ENCODE data around the gene CASK. TPM values are rescaled to one million over a fixed set of nuclear protein-coding genes. Genes with fewer than 3 reads are reported as not detected.

Gene CASK
- total and polyA plus RNA-seq, 9 of the 15 experiments (the other 6 are each of a cell fraction or from before 2014, with no cell fraction given), result 1.3 to 7.4 (median 5.2) TPM

DNA sequence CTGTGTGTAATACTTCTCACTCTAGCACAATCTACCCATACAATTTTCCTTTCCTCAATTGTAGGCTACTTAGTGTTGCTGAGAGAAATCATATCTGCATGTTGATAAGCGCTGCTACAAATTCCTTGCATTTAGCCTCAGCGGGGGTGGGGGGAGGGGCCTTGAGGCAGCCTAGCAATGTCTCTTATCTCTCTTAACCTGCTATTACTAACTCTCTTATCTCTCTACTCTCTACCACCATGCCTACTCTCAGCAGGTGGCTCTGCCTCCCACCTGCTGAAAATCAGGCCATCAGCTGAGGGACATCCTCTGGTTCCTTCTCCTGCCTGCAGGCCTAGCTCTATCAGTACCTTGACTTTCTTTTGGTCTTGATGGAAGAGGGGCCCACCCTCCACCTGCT, 100.5 kb downstream of the CASK start:
- CTCF ChIA-PET (ENCODE audit: low intra/inter-chr PET ratio), result no interaction called here
- H3K4me2 ChIP-seq (ENCODE audit: insufficient read depth, low read length), result no peak overlapping the region
- TF ChIP-seq ZNF143 (CRISPR knock-in tag; IDR thresholded peaks at IDR 0.05) (no peak), SOX6 (IDR thresholded peaks at IDR 0.05) (peak; percentile 33; the same call in 1 of the 2 replicates), TRIM24 (IDR thresholded peaks at IDR 0.05) (peak; percentile 21 to 63; a peak in 2 of 4 replicates), CCAR2 (IDR thresholded peaks at IDR 0.05; ENCODE audit: low read depth, low read length) (no peak), FOXK2 (conservative IDR thresholded peaks at IDR 0.05 in 1 of 2, IDR thresholded peaks at IDR 0.05 in 1 of 2; ENCODE audit: low read depth in 2 of 2) (no peak), NELFE (IDR thresholded peaks at IDR 0.05; ENCODE audit: insufficient read depth, insufficient read length) (no peak), SMAD4 (CRISPR knock-in tag; conservative IDR thresholded peaks at IDR 0.05) (no peak), ARID1B (IDR thresholded peaks at IDR 0.05) (peak; percentile 65), ZNF76 (CRISPR knock-in tag; IDR thresholded peaks at IDR 0.05; ENCODE audit: borderline replicate concordance) (no peak), EP300 (IDR thresholded peaks at IDR 0.05; ENCODE audit: low read length) (peak; percentile 11; the same call in 1 of the 2 replicates), NR2C1 (IDR thresholded peaks at IDR 0.05) (no peak), NR2C1 (tag; IDR thresholded peaks at IDR 0.05) (no peak), NCOA4 (IDR thresholded peaks at IDR 0.05; ENCODE audit: partially characterized antibody) (no peak), CBFA2T3 (IDR thresholded peaks at IDR 0.05) (peak; percentile 84), NFIC (IDR thresholded peaks at IDR 0.05) (no peak), ZNF165 (CRISPR knock-in tag; IDR thresholded peaks at IDR 0.05; ENCODE audit: borderline replicate concordance) (no peak), KLF16 (IDR thresholded peaks at IDR 0.05) (peak; percentile 77)
- TF ChIP-seq, protein P1, sequence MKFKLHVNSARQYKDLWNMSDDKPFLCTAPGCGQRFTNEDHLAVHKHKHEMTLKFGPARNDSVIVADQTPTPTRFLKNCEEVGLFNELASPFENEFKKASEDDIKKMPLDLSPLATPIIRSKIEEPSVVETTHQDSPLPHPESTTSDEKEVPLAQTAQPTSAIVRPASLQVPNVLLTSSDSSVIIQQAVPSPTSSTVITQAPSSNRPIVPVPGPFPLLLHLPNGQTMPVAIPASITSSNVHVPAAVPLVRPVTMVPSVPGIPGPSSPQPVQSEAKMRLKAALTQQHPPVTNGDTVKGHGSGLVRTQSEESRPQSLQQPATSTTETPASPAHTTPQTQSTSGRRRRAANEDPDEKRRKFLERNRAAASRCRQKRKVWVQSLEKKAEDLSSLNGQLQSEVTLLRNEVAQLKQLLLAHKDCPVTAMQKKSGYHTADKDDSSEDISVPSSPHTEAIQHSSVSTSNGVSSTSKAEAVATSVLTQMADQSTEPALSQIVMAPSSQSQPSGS (CRISPR knock-in tag; IDR thresholded peaks at IDR 0.05), result no peak
- TF ChIP-seq, protein P2, sequence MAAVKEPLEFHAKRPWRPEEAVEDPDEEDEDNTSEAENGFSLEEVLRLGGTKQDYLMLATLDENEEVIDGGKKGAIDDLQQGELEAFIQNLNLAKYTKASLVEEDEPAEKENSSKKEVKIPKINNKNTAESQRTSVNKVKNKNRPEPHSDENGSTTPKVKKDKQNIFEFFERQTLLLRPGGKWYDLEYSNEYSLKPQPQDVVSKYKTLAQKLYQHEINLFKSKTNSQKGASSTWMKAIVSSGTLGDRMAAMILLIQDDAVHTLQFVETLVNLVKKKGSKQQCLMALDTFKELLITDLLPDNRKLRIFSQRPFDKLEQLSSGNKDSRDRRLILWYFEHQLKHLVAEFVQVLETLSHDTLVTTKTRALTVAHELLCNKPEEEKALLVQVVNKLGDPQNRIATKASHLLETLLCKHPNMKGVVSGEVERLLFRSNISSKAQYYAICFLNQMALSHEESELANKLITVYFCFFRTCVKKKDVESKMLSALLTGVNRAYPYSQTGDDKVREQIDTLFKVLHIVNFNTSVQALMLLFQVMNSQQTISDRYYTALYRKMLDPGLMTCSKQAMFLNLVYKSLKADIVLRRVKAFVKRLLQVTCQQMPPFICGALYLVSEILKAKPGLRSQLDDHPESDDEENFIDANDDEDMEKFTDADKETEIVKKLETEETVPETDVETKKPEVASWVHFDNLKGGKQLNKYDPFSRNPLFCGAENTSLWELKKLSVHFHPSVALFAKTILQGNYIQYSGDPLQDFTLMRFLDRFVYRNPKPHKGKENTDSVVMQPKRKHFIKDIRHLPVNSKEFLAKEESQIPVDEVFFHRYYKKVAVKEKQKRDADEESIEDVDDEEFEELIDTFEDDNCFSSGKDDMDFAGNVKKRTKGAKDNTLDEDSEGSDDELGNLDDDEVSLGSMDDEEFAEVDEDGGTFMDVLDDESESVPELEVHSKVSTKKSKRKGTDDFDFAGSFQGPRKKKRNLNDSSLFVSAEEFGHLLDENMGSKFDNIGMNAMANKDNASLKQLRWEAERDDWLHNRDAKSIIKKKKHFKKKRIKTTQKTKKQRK (IDR thresholded peaks at IDR 0.05; ENCODE audit: borderline replicate concordance, low read depth, low read length), result no peak
- TF ChIP-seq, protein P3, sequence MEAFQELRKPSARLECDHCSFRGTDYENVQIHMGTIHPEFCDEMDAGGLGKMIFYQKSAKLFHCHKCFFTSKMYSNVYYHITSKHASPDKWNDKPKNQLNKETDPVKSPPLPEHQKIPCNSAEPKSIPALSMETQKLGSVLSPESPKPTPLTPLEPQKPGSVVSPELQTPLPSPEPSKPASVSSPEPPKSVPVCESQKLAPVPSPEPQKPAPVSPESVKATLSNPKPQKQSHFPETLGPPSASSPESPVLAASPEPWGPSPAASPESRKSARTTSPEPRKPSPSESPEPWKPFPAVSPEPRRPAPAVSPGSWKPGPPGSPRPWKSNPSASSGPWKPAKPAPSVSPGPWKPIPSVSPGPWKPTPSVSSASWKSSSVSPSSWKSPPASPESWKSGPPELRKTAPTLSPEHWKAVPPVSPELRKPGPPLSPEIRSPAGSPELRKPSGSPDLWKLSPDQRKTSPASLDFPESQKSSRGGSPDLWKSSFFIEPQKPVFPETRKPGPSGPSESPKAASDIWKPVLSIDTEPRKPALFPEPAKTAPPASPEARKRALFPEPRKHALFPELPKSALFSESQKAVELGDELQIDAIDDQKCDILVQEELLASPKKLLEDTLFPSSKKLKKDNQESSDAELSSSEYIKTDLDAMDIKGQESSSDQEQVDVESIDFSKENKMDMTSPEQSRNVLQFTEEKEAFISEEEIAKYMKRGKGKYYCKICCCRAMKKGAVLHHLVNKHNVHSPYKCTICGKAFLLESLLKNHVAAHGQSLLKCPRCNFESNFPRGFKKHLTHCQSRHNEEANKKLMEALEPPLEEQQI (IDR thresholded peaks at IDR 0.05), result no peak

More for the DNA sequence above, 100.5 kb downstream of the CASK start:
- in situ Hi-C loops (cut with MboI), result no loop called here
- no TSS peak for BruUV-seq (replicated peaks)
- FAIRE-seq, result no peak
- WGBS (ENCODE audit: insufficient coverage, low coverage, missing lambda C conversion rate), result 0% methylated on average over 2 of the region's 2 CpGs
- Histone ChIP-seq H3K79me2 (ENCODE audit: control insufficient read depth, insufficient read depth, low read length) (no peaks in the 10 kb centered on the region), H3K9me3 (replicated peaks; ENCODE audit: control insufficient read depth, insufficient read depth, low read depth, low read length) (no peaks in the 10 kb centered on the region), H3K27ac (ENCODE audit: extremely low read depth, low read depth, low read length) (no peak overlapping the region), H3K4me3 (no peak overlapping the region), H3K36me3 (ENCODE audit: control insufficient read depth, insufficient read depth, low read length) (no peaks in the 10 kb centered on the region), H2AFZ (ENCODE audit: low read depth, low read length) (no peak overlapping the region), H3K4me1 (replicated peaks in 1 of 2; ENCODE audit: control insufficient read depth in 2 of 2, insufficient read depth in 2 of 2, low read length in 2 of 2) (no peaks in the 10 kb centered on the region; a peak in 1 of 5 replicates), H4K20me1 (replicated peaks; ENCODE audit: control insufficient read depth, insufficient read depth, low read length) (no peaks in the 10 kb centered on the region), H3K9ac (ENCODE audit: insufficient read depth in 1 of 2, low read depth in 2 of 2, low read length in 2 of 2) (no peak overlapping the region), H3K9me1 (ENCODE audit: control insufficient read depth, insufficient read depth, low read length) (no peaks in the 10 kb centered on the region), H3K27me3 (ENCODE audit: control insufficient read depth in 2 of 2, insufficient read depth in 2 of 2, low read length in 2 of 2) (no peaks in the 10 kb centered on the region)
- intact Hi-C loops (cut with micrococcal nuclease), result no loop called here
- ATAC-seq, result no peak
- DNase-seq (ENCODE audit: extremely low read depth in 1 of 4, low spot score in 3 of 4), result peak; percentile 16 to 38 (median 16)
- POLR2A ChIA-PET, result no interaction called here
